Inflammatory macrophage (primary cell): ENCODE results near the gene AP1M2.

Source experiments
- DNase-seq, 2 donors: peaks; one replicate each; pipeline ENCODE4 v3.0.0-alpha.2; 2020 to 2022
- total RNA-seq, 18 experiments: gene quantifications; one replicate each; lab custom pipeline; 2026; ENCODE audit warnings: mixed read lengths in 6 of 18, inconsistent platforms in 2 of 18; lab: John Stamatoyannopoulos, UW

The AP1M2 gene
- total RNA-seq = 0.46 to 5.3 (median 1.5) reads per million in 18 experiments

- no peak for DNase-seq
Observed at GRCh38 chr19:10587022-10587838, at the start of gene AP1M2. AP1M2 (minus strand) TSS chr19:10587312; CDS start chr19:10587231, 81 bp downstream.

GRCh38 chr19:10636304-10636972, 49.3 kb upstream of the AP1M2 start:
- DNase-seq = no peak

DNA sequence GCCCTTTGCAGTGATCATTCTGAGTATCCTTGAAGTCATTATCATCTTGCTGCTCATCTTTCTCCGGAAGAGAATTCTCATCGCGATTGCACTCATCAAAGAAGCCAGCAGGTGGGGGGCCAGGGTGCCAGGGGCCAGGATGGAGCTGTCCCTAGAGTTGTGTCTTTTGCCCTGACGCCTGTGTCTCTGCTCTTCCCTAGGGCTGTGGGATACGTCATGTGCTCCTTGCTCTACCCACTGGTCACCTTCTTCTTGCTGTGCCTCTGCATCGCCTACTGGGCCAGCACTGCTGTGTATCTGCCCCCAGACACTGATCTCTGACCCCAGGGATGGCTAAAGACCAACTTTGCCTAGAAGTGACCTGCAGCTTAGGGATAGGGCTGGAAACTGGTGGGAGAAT, 47.9 kb upstream of the AP1M2 start:
- DNase-seq = peak in 1 of 2 donors; percentile 53

GRCh38 chr19:10634430-10634829, 47.3 kb upstream of the AP1M2 start:
- no peak for DNase-seq

GRCh38 chr19:10631874-10632273, 44.8 kb upstream of the AP1M2 start:
- no peak for DNase-seq

DNA sequence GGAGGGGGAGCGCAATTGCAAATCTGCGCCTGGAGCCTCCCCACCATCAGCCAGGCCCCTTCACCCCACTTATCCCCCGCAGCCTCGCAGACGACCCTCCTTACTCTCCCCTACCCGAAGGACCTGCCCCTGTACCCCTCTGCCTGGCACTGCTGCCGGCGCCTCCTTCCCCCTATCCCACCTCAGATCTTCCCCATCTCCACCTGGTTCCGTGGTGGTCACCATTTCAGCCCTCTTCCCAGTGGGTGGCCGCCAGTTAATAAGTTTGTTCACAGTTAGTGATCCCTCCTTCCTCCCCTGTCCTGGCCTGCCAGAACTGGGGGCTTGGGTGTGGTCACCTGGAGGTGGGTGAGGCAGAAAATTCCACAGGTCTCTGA, 38.6 kb upstream of the AP1M2 start:
- no peak for DNase-seq

DNA sequence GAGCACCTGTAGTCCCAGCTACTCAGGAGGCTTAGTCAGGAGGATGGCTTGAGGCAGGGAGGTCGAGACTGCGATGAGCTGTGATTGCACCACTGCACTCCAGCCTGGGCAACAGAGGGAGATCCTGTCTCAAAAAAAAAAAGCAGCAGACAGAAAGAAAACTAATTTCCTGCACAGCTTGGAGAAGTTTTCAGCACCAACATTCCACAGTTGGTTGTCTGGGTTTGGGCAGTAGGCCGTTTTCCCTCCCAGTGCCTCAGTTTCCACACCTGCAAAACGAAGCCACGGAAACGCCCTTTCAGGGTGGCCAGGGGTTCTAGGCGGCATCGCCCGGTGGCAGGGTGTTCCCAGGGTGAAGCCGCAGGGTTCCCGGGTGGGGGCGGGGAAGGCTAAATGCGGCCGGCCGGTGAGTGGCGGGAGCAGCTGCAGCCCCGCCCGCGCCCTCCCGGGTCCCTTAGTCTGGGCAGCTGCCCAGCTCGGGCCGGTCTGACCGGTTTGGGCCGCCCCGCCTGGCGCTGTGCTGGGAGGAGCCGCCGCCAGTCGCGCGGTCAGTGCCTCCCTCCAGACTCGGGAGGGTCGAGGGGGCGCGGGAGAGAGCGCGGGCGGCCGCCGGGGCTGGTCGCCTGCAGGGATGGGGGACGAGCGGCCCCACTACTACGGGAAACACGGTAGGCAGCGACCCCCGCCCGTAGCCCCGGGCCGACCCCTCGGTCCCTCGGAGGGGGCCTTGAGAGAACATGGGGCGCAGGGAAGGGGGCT, 38.1 kb upstream of the AP1M2 start, which contains the start of gene SLC44A2:
Gene SLC44A2 (plus strand): TSS at position 551 of the 759 bp plus-strand sequence. CDS start 81 bp downstream, at position 632.
- DNase-seq = no peak

DNA sequence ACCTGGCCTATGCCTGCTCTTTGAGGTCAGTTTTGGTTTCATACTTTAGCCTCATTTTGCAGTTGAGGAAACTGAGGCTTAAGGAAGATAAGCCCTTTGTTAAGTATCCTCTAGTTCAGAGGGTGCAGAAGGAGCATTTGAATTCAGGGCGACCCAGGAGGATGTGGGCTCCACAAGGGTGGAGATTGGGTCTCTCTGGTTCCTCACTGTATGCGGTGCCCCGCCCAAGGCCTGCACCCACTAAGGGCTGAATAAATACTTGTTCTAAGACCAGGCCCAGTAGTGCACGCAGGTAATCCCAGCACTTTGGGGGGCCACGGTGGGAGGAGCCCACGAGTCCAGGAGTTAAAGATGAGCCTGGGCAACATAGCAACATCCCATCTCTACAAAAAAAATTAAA, 37.5 kb upstream of the AP1M2 start:
- DNase-seq = no peak

DNA sequence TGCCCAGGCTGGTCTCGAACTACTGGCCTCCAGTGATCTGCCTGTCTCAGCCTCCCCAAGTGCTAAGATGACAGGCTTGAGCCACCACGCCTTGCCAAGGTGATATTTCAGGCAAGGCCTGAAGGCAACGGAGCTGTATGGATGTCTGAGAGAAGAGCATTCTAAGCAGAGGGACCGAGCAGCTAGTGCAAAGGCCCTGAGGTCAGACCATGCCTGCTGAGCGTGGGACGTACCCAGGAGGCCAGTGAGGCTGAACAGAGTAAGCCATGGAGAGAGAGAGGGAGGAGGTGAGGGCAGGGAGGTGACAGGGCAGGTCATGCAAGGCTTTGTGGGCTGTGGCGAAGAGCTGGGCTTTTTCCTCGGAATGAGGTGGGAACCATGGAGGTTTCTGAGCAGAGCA, 34.9 kb upstream of the AP1M2 start:
- no peak for DNase-seq

DNA sequence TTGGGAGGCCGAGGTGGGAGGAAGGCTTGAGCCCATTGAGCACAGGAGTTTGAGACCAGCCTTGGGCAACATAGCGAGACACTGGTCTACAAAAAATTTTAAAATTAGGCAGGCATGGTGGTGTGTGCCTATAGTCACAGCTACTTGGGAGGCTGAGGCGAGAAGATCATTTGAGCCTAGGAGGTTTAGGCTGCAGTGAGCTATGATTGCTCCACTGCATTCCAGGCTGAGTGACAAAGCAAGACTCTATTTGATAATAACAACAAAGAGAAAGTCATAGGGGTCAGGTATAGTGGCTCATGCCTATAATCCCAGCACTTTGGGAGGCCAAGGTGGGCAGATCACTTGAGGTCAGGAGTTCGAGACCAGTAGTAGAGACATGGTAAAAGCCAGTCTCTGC, 33.7 kb upstream of the AP1M2 start:
- no peak for DNase-seq

GRCh38 chr19:10618846-10619245, 31.7 kb upstream of the AP1M2 start:
- no peak for DNase-seq

GRCh38 chr19:10617409-10618121, 30.5 kb upstream of the AP1M2 start:
- DNase-seq = no peak

DNA sequence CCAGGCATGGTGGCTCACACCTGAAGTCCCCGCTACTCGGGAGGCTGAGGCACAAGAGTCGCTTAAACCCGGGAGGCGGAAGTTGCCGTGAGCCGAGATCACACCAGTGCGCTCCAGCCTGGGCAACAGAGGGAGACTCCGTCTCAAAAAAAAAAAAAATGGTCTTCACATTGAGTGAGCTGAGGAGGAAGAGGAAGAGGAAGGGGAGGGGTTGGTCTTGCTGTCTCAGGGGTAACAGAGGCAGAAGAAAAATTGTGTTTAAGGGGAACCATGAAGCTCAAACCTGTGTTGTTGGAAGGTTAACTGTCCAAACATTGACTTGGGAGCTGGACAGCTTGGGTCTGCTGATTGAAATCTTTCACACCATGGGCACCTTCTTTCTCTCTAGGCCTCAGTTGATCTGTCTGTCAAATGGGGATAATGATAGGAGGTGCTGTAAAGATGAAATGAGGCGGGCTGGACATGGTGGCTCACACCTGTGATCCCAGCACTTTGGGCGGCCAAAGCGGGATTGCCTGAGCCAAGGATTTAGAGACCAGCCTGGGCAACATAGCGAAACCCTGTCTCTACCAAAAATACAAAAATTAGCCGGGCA, 28.4 kb upstream of the AP1M2 start:
- no peak for DNase-seq

DNA sequence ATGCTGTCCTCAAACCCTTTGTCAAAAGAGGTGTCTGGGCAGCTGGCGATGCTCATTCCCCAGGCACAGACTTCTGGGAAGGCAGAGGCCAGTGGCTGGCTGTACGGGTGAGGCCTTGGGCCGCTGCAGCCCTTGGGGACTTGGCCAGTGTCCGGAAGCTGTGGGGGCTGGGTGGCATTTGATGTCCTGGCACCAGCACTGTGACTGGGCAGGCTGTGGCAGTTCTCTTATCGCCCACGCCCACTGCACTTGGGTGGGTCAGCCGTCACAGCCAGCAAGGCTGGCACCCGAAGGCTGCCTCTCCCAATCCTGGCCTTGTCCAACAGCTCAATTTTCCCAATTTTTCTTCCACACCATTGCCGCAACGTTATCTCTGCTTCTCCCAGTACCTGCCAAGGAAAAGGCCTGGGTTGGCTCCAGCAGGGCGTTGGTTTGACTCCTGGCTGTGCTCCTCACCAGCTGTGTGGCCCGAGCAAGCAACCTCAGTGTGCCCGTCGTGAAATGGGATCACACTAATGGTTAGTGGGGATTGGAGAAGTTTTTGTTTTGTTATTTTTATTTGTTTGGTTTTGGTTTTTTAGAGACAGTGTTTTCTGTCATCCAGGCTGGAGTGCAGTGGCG, 25.5 kb upstream of the AP1M2 start:
- DNase-seq = no peak

GRCh38 chr19:10611907-10612306, 24.8 kb upstream of the AP1M2 start:
- no peak for DNase-seq

DNA sequence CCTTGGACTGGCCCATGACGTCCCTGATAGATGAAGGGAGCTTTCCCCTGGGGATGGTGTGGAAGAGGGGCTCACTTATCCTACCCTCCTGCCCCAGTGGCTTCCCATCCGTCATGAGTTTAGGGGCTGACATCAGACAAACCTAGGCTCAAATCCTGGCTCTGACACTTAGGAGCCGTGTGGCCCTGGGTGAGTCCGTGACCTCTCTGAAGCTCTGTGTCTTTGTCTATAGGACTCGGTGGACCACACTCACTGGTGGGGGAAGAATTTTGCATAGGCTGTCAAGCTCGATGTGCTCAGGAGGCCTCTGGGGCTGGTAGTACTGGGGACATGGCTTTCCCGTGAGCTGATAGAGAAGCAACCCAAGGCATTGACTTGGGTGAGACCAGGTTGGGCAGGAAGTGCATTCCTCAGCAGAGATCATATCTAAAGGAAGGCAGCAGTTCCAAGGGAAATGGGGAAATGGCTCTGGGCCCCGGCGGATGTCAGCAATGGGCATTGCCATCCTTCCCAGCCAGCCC, 17.4 kb upstream of the AP1M2 start:
- DNase-seq = peak in 1 of 2 donors; percentile 50

GRCh38 chr19:10603873-10604459, 16.9 kb upstream of the AP1M2 start:
- peak; percentile 94 for DNase-seq

- peak in 1 of 2 donors; percentile 21 for DNase-seq
Observed at GRCh38 chr19:10603084-10603872, 16.2 kb upstream of the AP1M2 start.

DNA sequence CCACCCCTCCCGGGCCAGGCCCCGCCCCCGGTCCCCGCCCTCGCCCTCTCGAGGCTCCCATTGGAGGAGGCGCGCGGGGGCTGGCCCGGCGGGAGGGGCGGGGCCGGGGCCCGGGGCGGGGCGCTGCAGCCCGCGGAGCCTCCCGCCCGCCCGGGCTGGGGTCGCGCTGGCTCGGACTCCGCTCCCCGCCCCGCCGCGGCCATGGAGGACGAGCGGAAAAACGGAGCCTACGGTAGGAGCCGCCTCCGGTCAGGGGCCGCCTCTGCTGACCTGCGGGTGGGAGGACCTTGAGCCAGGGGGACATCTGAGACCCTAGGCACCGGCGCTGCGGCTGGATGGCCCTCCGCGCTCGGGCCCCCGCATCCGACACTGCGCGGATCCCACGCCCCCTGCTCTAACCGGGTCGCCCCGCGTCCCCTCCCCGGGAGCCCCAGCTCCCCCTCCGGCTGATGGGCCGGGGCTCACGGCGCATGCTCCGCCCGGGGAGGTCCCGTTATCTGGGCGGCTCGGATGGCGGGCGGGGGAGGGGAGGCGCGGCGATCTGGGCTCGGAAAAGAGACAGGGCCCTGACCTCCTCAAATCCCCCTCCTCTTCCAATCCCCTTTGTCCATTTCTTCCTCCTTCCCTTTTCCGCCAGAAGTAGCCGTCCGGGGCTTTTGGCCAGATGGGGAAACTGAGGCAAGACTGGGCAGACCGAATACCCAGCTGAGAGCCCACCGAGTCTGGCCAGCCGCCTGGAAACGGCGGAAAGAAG, 15.4 kb upstream of the AP1M2 start:
- peak; percentile 79 to 85 for DNase-seq
